NAMALWA (cell line): ENCODE measurements around the gene CYB5A.
"Not testable (repeated sequence)": the region's sequence is repeated elsewhere in the genome, so short reads cannot be mapped to it uniquely, and the experiment has no call there.

ENCODE experiments used
- DNase-seq: peaks from one replicate; pipeline ENCODE4 v3.0.0-alpha.2; 2015; ENCODE audit warnings: low spot score

CYB5A gene

GRCh38 chr18:74294526-74294925 lies 2.8 kb upstream of the CYB5A start:
- DNase-seq = no peak

GRCh38 chr18:74292982-74293381 lies 1.2 kb upstream of the CYB5A start:
- peak; percentile 6 for DNase-seq

- peak; percentile 6 for DNase-seq
Observed at GRCh38 chr18:74292541-74292858, 737 bp upstream of the CYB5A start.

- no peak for DNase-seq
Observed at GRCh38 chr18:74291472-74291770, 342 bp downstream of the CYB5A start.

- no peak for DNase-seq
Observed at GRCh38 chr18:74290794-74291471, 830 bp downstream of the CYB5A start.

- DNase-seq = no peak
Observed at GRCh38 chr18:74290021-74290420, 1.7 kb downstream of the CYB5A start.

- DNase-seq = no peak
Observed at GRCh38 chr18:74289137-74289536, 2.6 kb downstream of the CYB5A start.

- no peak for DNase-seq
Observed at GRCh38 chr18:74288730-74289129, 3.0 kb downstream of the CYB5A start.

GRCh38 chr18:74288041-74288440 lies 3.7 kb downstream of the CYB5A start:
- no peak for DNase-seq

GRCh38 chr18:74286856-74287255 lies 4.9 kb downstream of the CYB5A start:
- no peak for DNase-seq

- DNase-seq = no peak
Observed at GRCh38 chr18:74286106-74286855, 5.5 kb downstream of the CYB5A start.

GRCh38 chr18:74285583-74285982 lies 6.2 kb downstream of the CYB5A start:
- not testable (repeated sequence) for DNase-seq

GRCh38 chr18:74284980-74285355 lies 6.8 kb downstream of the CYB5A start:
- DNase-seq = no peak

GRCh38 chr18:74284191-74284979 lies 7.4 kb downstream of the CYB5A start:
- DNase-seq = no peak

GRCh38 chr18:74283646-74284045 lies 8.1 kb downstream of the CYB5A start:
- DNase-seq = no peak

GRCh38 chr18:74282755-74283554 lies 8.8 kb downstream of the CYB5A start:
- no peak for DNase-seq

- DNase-seq = no peak
Observed at GRCh38 chr18:74281980-74282754, 9.6 kb downstream of the CYB5A start.

GRCh38 chr18:74281011-74281979 lies 10.5 kb downstream of the CYB5A start:
- DNase-seq = no peak

- no peak for DNase-seq
Observed at GRCh38 chr18:74278983-74279382, 12.8 kb downstream of the CYB5A start.

- DNase-seq = no peak
Observed at GRCh38 chr18:74278058-74278457, 13.7 kb downstream of the CYB5A start.
